SW480 (cell line): ENCODE results near the gene PARK7.

Experiments
- DNase-seq: peaks from one replicate; pipeline ENCODE4 v3.0.0-alpha.2; 2016; ENCODE audit warnings: low spot score

The PARK7 gene

DNA sequence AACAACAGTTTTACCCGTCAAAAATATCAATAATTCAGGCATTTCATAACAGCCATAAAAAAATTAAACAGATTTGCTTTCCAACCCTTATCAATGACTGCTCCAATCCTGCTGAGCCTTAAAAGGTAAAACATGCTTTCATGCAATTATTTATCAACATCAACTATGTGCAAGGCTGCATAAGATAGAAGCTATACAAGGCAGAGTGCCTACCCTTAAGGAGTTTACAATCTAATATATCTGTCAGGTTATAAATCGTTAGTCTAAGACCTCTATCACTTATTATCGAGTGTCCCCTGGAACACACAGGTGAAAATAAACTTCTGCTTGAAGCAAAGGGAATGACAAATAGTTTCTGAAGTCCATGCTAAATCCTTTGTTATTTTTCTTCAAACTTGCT lies 62.8 kb downstream of the PARK7 start:
- DNase-seq: no peak

DNA sequence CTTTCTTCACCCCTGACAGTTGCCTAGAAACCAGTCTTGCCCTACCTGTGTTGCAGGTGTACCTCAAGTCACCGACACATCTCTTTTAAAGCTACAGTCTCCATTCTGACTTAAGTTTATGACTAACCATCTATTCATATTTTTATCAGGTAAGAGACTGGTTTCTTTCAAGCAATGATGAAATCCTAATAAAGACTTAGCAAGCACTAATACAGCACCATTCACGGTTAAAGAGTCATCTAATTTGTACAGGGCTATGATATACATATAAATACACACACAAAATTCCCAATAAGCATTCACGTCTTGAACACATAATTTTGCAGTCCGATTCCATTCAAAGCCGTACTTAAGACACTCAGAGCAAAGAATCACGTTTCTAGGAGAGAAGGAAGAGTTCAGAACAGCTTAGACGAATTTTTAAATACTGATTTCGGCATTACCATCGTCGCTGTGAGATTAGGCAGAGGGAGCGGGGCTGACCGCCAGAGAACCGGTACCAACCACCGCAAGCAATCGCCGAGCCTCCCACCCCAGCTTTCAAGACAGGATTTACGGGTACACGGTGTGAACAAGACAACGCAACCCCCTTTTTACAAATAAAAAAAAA lies 63.7 kb downstream of the PARK7 start:
- DNase-seq: no peak

DNA sequence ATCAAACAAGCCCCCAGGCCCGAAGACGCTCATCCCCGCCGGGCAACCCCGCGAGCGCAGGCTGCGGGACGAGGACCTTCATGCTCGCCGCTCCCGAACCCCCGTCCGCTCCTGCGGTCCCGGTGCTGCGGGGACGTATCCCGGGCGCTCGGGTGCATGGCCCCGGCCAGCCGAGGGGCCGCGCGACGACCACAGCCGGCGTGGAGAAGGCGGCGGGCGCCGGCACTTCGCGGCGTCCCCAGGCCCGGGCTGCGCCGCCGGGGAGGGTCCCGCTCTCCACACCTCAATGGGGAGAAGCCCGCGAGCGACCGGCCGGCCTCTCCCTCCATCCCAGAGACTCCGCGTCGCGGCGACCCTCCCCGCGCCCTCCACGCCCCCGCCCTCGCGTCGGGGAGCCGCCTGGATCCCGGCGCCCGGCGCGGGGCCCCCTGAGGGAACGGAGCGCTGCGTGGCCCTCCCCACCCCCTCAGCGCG lies 64.2 kb downstream of the PARK7 start:
- no peak for DNase-seq

DNA sequence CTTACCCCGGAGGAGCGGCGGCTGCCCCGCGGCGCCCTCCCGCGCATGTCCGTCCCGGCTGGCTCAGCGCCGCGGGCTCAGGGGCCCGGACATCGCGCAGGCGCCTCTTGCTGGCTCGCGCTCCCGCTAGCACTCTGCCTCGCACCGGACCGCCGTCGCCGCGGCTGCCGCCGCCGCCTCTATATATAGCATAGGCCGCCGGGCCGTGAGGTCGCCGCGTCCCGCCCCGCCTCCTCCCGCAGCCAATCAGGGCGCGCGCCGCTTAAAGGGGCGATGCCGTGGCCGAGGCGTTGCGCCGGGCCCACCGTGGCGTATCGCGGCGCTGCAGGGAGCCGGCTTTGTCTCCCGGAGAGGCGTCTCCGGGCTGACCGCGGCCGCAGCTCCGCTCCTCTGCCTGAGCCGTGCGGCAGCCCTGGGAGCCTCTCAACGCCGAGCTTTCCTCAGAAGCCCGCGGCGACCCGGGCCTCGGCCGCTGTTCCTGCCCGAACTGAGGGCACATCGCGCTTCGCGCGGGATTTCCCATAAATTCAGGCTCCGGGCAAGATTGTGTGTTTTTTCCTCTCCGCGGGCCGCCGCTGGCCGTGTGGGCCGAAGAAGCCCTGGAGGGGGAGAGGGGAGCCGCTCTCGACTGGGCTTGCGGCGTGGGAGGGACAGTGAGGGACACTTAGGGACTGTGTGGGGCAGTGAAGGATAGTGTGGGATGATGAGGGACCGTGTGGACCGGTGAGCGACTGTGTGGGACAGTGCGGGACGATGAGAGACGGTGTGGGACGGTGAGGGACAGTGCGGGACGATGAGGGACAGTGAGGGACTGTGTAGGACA lies 64.9 kb downstream of the PARK7 start, which contains the start of gene ERRFI1:
Gene ERRFI1, minus strand, starts transcription at position 157 of the 823 bp plus-strand sequence. CDS start 10,690 bp downstream, outside the sequence.
- DNase-seq: peak; percentile 87

DNA sequence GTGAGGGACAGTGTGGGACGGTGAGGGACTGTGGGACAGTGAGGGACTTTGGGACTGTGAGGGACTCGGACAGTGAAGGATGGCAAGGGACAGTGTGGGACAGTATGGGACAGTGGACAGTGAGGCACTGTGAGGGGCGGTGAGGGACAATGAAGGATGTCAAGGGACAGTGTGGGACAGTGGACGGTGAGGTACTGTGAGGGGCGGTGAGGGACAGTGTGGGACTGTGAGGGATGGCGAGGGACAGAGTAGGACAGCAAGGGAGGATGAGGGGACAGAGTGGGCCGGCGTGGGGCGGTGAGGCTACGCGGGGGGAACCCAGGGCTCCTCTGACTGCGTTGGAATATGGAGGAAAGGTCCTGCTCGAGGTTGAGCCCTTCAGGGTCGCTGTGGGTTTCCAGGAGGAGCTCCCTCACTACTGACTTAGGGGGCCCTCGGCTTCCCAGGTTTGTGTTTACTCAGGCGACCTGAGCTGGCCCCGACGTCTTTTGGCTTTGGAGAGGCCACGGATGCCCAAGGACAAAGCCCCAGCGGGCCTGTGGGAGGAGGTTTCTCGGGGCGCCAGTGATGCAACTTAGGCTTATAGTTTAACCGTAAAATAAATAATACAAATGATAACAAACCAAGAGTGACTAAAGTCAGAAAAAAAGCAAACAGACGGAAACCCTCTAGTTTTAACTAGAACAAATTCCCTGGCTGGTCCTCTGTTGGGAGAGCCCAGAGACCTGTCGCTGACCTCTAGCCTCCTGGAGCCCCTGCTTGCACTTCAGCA lies 65.7 kb downstream of the PARK7 start:
- DNase-seq: no peak

DNA sequence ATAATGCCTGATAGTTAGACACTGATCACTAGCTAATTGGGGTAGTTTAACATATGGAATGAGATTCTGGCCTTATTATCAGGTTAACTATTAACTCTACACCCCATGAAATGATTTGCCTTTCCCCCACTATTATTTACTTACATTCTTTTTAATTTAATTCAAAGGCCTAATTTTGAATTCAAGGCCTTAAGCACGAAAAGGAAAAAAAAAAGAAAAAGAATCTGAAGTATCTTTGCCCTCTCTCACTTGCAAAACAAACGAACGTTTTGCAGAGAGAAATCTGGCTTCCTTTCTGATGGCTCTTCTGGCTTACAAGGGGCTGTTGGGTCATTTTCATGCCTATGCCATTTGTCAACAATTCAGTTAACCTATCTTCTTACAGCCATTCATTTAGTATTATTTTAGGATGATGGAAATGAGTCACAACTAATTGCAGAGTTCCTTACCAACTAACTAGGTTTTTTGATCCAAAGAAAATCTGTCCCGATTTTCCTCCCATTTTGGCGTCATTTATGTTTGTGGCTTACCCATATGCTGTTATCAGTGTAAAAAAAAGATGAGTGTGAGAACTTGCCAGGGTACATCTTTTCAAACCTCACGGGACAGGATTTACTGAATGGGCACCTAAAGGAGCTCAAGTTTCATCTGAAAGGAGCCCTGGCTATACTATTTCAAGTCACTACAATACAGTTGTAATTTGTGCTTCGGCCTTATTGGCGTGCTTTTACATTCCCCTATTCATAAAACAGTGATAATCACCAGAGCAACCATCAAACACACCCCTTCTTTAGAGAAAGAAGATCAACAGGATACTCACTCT lies 66.4 kb downstream of the PARK7 start:
- no peak for DNase-seq

DNA sequence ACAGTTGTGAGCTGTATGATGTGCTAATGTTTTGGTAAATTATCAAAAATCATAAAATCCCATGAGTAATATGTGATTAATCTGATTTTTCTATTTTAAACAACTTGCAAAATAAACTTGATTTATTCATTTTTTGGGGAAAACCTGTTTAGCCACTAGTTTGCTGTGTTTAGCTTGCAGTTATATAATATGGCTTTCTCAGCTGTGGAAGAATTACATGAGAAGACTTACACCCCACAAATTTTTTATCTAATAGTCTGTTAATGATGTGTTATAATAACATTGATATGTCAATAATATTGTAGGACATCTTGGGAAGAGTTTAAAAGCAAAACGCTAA lies 67.0 kb downstream of the PARK7 start:
- no peak for DNase-seq

DNA sequence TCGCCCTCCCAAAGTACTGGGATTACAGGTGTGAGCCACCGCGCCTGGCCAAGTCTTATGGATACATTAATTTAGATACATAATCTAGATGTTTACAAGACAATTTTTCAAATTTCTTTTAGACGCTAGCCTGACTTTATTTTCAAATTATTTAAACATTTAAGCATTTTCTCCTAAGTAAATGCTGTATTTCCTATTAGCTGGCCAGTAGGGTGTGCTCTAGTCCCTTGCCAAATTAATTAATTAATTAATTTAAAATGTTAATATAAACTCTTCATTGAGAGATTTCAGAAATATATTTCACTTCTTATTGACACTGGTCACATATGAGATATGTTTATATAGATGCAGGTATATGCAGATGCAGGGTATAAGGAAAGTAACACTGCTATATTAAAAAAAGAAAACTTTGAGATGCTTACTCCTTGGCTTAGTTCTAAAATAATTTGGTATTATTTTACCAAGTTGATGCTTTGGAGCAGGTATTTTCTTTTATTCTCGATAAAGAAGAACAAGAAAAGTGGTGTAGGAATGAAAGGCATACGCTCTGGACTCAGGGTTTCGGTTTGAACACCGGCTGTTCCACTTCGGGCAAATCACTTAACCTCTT lies 69.8 kb downstream of the PARK7 start:
- DNase-seq: peak; percentile 78

DNA sequence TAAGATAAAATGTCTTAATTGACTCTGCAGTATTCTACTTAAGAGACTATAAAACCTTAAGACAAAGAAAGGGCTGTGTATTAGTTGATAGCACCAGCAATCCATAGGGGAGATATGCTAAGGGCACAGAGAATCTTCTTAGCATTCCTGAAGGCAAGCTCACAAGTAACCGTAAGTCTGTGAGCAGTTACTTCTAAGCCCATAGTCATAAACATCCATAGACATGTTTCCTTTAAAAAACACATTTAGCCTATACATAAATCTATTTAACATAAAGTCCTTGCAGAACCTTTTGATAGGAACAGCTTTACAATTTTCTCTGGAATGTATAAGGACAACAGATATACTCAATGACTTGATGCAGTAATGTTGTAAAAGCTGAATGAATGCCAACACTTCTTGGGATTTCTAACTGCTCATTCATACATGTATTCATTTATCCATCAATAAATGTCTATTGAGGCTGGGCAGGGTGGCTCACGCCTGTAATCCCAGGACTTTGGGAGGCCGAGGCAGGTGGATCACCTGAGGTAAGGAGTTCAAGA lies 70.9 kb downstream of the PARK7 start:
- no peak for DNase-seq

DNA sequence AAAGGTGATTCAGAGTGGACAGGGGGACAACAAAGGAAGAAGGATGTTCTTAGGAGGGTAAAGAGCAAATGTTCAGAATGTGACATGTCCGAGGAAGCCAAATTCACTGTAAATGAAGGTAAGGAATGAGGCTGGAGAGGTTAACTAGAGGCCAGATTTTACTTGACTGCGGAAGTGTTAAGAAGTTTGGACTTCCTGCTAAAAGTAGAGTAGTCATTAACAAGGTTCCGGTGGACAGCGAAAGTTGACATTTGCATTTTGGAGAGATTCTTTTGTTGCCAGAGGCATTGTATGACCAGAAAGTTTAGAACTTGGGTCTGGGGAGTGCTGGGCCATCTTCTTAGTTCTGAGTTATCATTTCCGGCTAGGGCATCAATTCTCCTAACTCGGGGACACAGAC lies 71.8 kb downstream of the PARK7 start:
- no peak for DNase-seq
